H1 (cell line): ENCODE data around the gene CFAP161. TPM values are rescaled to one million over a fixed set of nuclear protein-coding genes. Genes with fewer than 3 reads are reported as not detected.

Experiments used
- EZH2 ChIP-seq: fragments of 200-600 bp; sonication (generic); IDR thresholded peaks from 2 replicates; pipeline ENCODE4 v1.7.1; 2012; ENCODE audit warnings: low read depth, mild to moderate bottlenecking, moderate library complexity, low read length, inconsistent platforms; ENCODE audit not compliant: severe bottlenecking
- FOSL1 ChIP-seq: IDR thresholded peaks from 2 replicates; pipeline ENCODE4 v1.6.1; 2011; ENCODE audit warnings: mild to moderate bottlenecking, low read depth, low read length, moderate library complexity; ENCODE audit not compliant: insufficient read depth
- PHF8 ChIP-seq: fragments of 200-600 bp; sonication (generic); conservative IDR thresholded peaks from 2 replicates; pipeline ENCODE4 v1.7.1; 2012; ENCODE audit warnings: low read depth, mild to moderate bottlenecking, inconsistent platforms, low read length, moderate library complexity
- SP2 ChIP-seq: IDR thresholded peaks from 2 replicates; pipeline ENCODE4 v1.6.1; 2012; ENCODE audit warnings: mild to moderate bottlenecking, low read length, inconsistent platforms
- polyA plus RNA-seq, 7 experiments: library from polyadenylated mRNA; depleted of rRNA in 3 of 7; stranded (reverse) in 5 of 7; unstranded in 2 of 7; fragments of >200 nt in 5 of 7; fragments of 200-250 nt in 2 of 7; gene quantifications; 1 replicate in 5 of 7; 2 replicates in 1 of 7; 4 replicates in 1 of 7; pipeline versions ENCODE4 v1.2.1 to v1.2.3, GENCODE V29; 2011 to 2013; ENCODE audit warnings: missing spikeins in 2 of 7, mixed read lengths in 2 of 7
- total RNA-seq: library from RNA; stranded (reverse); fragmentation: NEBNext Ultra II Directional; extraction: Animal tissue kit (Norgen Biotek cat#: 25700); gene quantifications from 2 replicates; pipeline ENCODE4 v1.2.1, GENCODE V29; 2021

The CFAP161 gene
- total and polyA plus RNA-seq, 2 of the 8 experiments (the other 6 are each of a cell fraction or from before 2014, with no cell fraction given) = 0.05 TPM; not detected in 1

DNA sequence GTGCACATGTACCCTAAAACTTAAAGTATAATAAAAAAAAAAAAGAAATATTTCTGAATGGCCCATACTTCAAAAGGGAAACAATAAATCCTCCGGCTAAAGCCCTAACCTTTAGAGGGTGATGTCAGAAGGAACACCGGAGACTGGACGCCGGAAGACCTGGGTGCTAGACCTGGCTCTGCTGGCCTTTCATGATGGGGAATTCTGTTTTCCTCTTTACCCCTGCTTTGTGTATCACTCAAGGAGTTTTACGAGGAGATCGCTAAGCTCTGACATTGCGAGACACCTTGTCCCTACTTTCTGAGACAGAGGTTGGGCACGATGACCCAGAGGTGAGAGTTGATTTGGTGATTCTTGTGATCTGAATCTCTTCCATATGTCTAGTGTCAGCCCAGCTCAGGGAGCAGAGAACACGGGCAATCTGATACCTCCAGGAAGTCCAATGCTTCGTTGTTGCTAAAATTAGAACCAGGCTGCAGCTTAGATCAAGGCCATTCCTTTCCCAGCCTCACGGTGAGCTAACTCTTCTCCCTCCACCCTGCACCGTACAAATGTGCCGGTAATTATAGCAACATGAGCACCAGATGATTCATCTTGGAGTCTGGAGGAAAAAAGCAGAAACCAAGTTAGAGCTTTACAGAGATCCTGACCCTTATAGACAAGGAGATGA lies 42.0 kb upstream of the CFAP161 start (continued):
- TF ChIP-seq PHF8 (no peak), FOSL1 (no peak), EZH2 (no peak), SP2 (no peak)
- TF ChIP-seq, all 59 proteins: peak for 0
